ENCODE data around the gene PPM1G. TPM values are rescaled to one million over a fixed set of nuclear protein-coding genes. Genes with fewer than 3 reads are reported as not detected.
A peak's percentile ranks its signal among the peaks of the same experiment; 100 is the strongest.
"Not testable (repeated sequence)": the region's sequence is repeated elsewhere in the genome, so short reads cannot be mapped to it uniquely, and the experiment has no call there.

The PPM1G gene
- total and polyA plus RNA-seq, 10 donors, result 36.0 to 59.3 (median 48.4) TPM

DNA sequence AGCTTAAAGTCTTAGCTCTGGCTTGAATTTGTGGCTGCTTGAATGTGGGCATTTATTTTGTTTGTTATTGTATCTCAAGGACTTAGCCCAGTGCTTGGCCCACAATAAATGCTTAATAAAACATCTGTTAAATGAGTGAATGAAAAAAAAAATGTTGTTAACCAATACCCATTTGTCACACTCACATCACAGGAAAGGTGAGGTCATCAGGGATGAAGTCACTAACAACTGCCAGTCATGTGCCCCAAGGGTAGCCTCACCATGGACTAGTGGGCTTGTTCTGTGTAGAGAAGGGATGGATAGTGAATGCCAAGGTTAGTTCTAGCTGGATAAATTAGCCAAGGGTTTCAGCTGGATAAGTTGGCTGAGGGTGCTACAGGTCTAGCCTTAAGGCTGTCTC lies 22.0 kb upstream of the PPM1G start:
- Histone ChIP-seq H3K4me1 (peaks cover 29 to 53% (median 43%) of the 10 kb centered on the region in 6 donors), H3K36me3 (peaks cover 12 to 41% (median 34%) of the 10 kb centered on the region in 6 donors), H3K27ac (peak overlapping the region in 2 of 8 donors; percentile 99 to 100), H3K27me3 (replicated peaks in 1 of 7) (no peaks in the 10 kb centered on the region), H3K9me3 (no peaks in the 10 kb centered on the region), H3K4me3 (no peak overlapping the region)
- intact Hi-C loops (cut with DNase I; ENCODE audit: low total_unique reads), result no loop called here
- no peak for DNase-seq
- TF ChIP-seq POLR2A (IDR thresholded peaks at IDR 0.05), result no peak
- TF ChIP-seq, protein P1, sequence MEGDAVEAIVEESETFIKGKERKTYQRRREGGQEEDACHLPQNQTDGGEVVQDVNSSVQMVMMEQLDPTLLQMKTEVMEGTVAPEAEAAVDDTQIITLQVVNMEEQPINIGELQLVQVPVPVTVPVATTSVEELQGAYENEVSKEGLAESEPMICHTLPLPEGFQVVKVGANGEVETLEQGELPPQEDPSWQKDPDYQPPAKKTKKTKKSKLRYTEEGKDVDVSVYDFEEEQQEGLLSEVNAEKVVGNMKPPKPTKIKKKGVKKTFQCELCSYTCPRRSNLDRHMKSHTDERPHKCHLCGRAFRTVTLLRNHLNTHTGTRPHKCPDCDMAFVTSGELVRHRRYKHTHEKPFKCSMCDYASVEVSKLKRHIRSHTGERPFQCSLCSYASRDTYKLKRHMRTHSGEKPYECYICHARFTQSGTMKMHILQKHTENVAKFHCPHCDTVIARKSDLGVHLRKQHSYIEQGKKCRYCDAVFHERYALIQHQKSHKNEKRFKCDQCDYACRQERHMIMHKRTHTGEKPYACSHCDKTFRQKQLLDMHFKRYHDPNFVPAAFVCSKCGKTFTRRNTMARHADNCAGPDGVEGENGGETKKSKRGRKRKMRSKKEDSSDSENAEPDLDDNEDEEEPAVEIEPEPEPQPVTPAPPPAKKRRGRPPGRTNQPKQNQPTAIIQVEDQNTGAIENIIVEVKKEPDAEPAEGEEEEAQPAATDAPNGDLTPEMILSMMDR (IDR thresholded peaks at IDR 0.05 in 8 of 11, conservative IDR thresholded peaks at IDR 0.05 in 3 of 11), result no peak
- no peak for TF ChIP-seq POLR2AphosphoS5 (IDR thresholded peaks at IDR 0.05)

DNA sequence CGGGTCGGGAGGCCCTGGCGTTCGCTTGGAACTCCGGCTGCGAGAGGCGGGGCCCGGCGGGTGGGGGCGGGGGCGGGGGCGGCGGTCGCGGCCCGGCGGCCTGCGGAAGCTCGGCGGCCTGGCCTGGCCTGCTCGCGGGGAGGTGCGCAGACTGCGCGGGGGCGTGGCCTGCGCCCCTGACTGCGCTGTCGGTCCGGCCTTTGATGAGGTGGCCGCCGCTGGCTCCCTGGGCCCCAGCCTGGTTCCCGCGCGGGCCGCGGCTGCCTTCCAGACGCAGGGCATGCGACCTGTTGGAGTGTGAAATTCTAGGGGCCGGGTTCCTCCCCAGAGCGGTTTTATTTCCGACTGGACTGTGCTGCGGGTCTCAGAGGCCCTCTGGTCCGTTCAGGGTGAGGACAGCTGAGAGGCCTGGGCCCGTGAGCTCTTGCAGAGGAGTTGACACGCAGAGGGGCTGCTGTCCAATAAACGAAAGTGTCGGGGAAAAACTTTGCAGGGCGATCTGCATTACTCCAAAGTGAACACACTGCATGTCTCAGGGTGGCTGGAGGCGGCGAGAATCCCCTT lies 19.7 kb upstream of the PPM1G start:
- DNase-seq, result peak; percentile 97
- WGBS, 5 donors, result 0 to 1% (median 1%) methylated on average over 14 to 51 of the region's 51 CpGs
- H3K4me3 ChIP-seq, result peak overlapping the region; percentile 87 to 98 (median 94)
- intact Hi-C loops (cut with DNase I; ENCODE audit: low total_unique reads), result no loop called here
- no peaks in the 10 kb centered on the region for H3K9me3 ChIP-seq
- peaks cover 29 to 53% (median 43%) of the 10 kb centered on the region in 6 donors for H3K4me1 ChIP-seq
- H3K36me3 ChIP-seq, result peaks cover 6 to 17% (median 10%) of the 10 kb centered on the region in 6 donors
- no peak for TF ChIP-seq POLR2A (IDR thresholded peaks at IDR 0.05)
- TF ChIP-seq, protein P1 (IDR thresholded peaks at IDR 0.05 in 8 of 11, conservative IDR thresholded peaks at IDR 0.05 in 3 of 11), result peak in 1 of 11 experiments; percentile 4
- peak overlapping the region; percentile 96 to 100 (median 99) for H3K27ac ChIP-seq
- H3K27me3 ChIP-seq (replicated peaks in 1 of 7), result no peaks in the 10 kb centered on the region

DNA sequence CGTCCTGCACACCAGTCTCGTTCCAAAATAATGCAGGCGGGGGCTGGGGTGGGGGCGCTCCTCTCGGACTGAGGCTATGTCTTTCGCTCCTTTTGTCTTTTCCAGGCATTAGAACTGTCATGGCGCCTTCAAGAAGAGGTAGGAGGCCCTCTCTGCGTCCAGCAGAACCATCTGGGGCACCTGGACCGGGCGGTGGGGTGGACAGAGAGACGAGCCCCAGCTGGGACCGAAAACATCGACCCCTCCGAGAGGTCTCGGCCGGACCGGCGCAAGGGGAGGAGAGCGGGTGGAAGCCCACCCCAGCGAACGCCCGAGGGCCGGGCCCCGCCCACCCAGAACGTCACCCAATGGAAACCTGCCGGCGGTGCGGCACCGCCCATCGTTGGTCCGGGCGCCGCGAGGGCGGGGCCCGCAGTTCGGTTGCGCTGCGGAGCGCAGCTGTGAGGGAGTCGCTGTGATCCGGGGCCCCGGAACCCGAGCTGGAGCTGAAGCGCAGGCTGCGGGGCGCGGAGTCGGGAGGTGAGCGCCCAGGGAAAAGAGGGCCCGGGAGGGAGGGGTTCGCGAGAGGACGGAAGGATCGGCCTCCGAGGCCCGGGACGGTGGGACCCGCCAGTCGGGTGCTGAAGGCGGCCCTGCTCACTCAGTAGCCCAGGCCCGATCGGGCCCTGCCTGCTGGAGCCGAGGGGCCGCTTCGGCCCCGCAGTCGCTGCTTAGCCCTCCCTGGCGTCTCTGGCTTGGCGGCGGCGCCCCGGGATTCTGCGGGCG lies 19.0 kb upstream of the PPM1G start, which contains the start of gene NRBP1:
Gene NRBP1, plus strand, starts transcription at position 419 of the 765 bp plus-strand sequence. CDS start 4,643 bp downstream, outside the sequence.
- TF ChIP-seq, protein P1 (IDR thresholded peaks at IDR 0.05 in 8 of 11, conservative IDR thresholded peaks at IDR 0.05 in 3 of 11), result peak in 1 of 11 experiments; percentile 11
- TF ChIP-seq POLR2A (IDR thresholded peaks at IDR 0.05), result peak; percentile 74 to 90 (median 85)
- TF ChIP-seq POLR2AphosphoS5 (IDR thresholded peaks at IDR 0.05), result peak; percentile 97 to 98 (median 97)
- no peaks in the 10 kb centered on the region for H3K9me3 ChIP-seq
- H3K4me3 ChIP-seq, result peak within 1 kb of the TSS; percentile 87 to 98 (median 94)
- peak; percentile 98 for DNase-seq
- intact Hi-C loops (cut with DNase I; ENCODE audit: low total_unique reads), result no loop called here
- H3K4me1 ChIP-seq, result peaks cover 29 to 52% (median 43%) of the 10 kb centered on the region in 6 donors
- 0 to 1% (median 0%) methylated on average over 32 to 75 of the region's 75 CpGs for WGBS, 5 donors
- no peaks in the 10 kb centered on the region for H3K27me3 ChIP-seq (replicated peaks in 1 of 7)
- peaks cover 0 to 11% (median 4%) of the 10 kb centered on the region in 6 donors for H3K36me3 ChIP-seq
- peak within 1 kb of the TSS; percentile 96 to 100 (median 99) for H3K27ac ChIP-seq

DNA sequence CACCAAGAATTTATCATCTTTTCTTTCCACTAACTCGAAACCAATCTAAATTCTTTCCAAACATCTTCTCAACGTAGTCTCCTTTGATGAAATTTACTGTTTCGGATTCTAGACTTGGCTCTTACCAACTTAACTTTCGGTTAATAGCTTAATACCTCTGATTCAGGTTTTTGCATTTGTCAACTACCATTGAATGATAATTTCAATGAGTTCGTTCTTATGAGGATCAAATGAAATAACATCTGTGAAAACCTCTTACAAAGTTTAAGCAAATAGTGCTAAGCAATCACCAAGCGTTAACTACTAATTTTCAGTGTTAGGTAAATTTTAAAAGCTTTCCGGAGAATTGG lies 18.4 kb upstream of the PPM1G start:
- H3K9me3 ChIP-seq, result no peaks in the 10 kb centered on the region
- DNase-seq, result no peak
- H3K27ac ChIP-seq, result peak overlapping the region; percentile 96 to 100 (median 99)
- TF ChIP-seq POLR2AphosphoS5 (IDR thresholded peaks at IDR 0.05) (no peak), POLR2A (IDR thresholded peaks at IDR 0.05) (no peak)
- TF ChIP-seq, protein P1 (IDR thresholded peaks at IDR 0.05 in 8 of 11, conservative IDR thresholded peaks at IDR 0.05 in 3 of 11), result no peak
- no peaks in the 10 kb centered on the region for H3K27me3 ChIP-seq (replicated peaks in 1 of 7)
- peaks cover 0 to 5% (median 0%) of the 10 kb centered on the region in 6 donors for H3K36me3 ChIP-seq
- 18 to 25% (median 21%) methylated on average over 7 of the region's 7 CpGs for WGBS, 5 donors
- peak overlapping the region; percentile 87 to 98 (median 94) for H3K4me3 ChIP-seq
- intact Hi-C loops (cut with DNase I; ENCODE audit: low total_unique reads), result no loop called here
- H3K4me1 ChIP-seq, result peaks cover 29 to 49% (median 43%) of the 10 kb centered on the region in 6 donors

DNA sequence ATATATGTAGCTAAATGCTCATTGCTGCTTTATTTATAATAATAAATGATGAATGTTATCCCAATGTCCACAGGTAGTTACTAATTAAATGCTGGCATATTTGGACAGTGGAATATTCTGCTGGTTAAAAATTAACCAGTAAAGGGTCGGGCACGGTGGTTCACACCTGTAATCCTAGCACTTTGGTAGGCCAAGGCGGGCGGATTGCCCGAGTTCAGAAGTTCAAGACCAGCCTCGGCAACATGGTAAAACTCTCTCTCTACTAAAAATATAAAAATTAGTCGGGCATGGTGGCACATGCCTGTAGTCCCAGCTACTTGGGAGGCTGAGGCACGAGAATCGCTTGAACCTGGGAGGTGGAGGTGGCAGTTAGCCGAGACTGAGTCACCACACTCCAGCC lies 15.6 kb upstream of the PPM1G start:
- H3K27ac ChIP-seq; H3K9me3 ChIP-seq; DNase-seq; H3K4me3 ChIP-seq; intact Hi-C loops (cut with DNase I; ENCODE audit: low total_unique reads); H3K27me3 ChIP-seq (replicated peaks in 1 of 7); H3K36me3 ChIP-seq: not testable (repeated sequence)
- 92 to 98% (median 95%) methylated on average over 10 of the region's 10 CpGs for WGBS, 5 donors
- H3K4me1 ChIP-seq, result peaks cover 11 to 21% (median 16%) of the 10 kb centered on the region in 6 donors
